HL-60 (cell line): ENCODE results near the gene DMAC2.
"Not testable (repeated sequence)": the region's sequence is repeated elsewhere in the genome, so short reads cannot be mapped to it uniquely, and the experiment has no call there.

Experiments used
- DNase-seq, 2 experiments: peaks; one replicate each; pipeline ENCODE4 v3.0.0-alpha.2; 2010 to 2020; ENCODE audit warnings: low read depth in 1 of 2, low spot score in 1 of 2
- H3K27ac ChIP-seq: fragments of 250-450 bp; sonication (Bioruptor Pico); replicated peaks from 2 replicates; pipeline ENCODE4 v1.5.1; 2020; ENCODE audit warnings: mild to moderate bottlenecking, moderate library complexity
- H3K27me3 ChIP-seq: fragments of 250-450 bp; sonication (Bioruptor Pico); 2 replicates; pipeline ENCODE4 v1.5.1; 2021; ENCODE audit warnings: mild to moderate bottlenecking, moderate library complexity; ENCODE audit not compliant: insufficient read depth, poor library complexity, severe bottlenecking
- H3K4me3 ChIP-seq: replicated peaks from 2 replicates; pipeline ENCODE4 v1.5.1; 2011; ENCODE audit warnings: mild to moderate bottlenecking, control low read depth, low read length; ENCODE audit not compliant: insufficient read depth
- GABPA ChIP-seq: IDR thresholded peaks from 2 replicates; pipeline ENCODE4 v1.6.1; 2012; ENCODE audit warnings: low read depth
- POLR2AphosphoS5 ChIP-seq: IDR thresholded peaks from 2 replicates; pipeline ENCODE4 v1.6.1; 2012; ENCODE audit warnings: low read depth
- REST ChIP-seq: IDR thresholded peaks from 2 replicates; pipeline ENCODE4 v1.6.1; 2012; ENCODE audit warnings: low read depth; ENCODE audit not compliant: insufficient replicate concordance
- SPI1 ChIP-seq: IDR thresholded peaks from 2 replicates; pipeline ENCODE4 v1.6.1; 2012; ENCODE audit warnings: low read depth, mild to moderate bottlenecking, borderline replicate concordance
- TF ChIP-seq, protein P1 (sequence below): IDR thresholded peaks from one replicate; pipeline ENCODE4 v1.5.1; 2011; ENCODE audit warnings: low read length, control low read depth, inconsistent platforms; ENCODE audit not compliant: insufficient read depth

DMAC2 gene

GRCh38 chr19:41476583-41476982, 36.9 kb upstream of the DMAC2 start:
- no peak for DNase-seq
- Histone ChIP-seq H3K27ac (no peak overlapping the region), H3K27me3 (peaks cover 4% of the 10 kb centered on the region), H3K4me3 (no peak overlapping the region)
- TF ChIP-seq POLR2AphosphoS5, result no peak
- TF ChIP-seq, protein P1, sequence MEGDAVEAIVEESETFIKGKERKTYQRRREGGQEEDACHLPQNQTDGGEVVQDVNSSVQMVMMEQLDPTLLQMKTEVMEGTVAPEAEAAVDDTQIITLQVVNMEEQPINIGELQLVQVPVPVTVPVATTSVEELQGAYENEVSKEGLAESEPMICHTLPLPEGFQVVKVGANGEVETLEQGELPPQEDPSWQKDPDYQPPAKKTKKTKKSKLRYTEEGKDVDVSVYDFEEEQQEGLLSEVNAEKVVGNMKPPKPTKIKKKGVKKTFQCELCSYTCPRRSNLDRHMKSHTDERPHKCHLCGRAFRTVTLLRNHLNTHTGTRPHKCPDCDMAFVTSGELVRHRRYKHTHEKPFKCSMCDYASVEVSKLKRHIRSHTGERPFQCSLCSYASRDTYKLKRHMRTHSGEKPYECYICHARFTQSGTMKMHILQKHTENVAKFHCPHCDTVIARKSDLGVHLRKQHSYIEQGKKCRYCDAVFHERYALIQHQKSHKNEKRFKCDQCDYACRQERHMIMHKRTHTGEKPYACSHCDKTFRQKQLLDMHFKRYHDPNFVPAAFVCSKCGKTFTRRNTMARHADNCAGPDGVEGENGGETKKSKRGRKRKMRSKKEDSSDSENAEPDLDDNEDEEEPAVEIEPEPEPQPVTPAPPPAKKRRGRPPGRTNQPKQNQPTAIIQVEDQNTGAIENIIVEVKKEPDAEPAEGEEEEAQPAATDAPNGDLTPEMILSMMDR, result no peak
- no peak for TF ChIP-seq SPI1
- no peak for TF ChIP-seq GABPA

DNA sequence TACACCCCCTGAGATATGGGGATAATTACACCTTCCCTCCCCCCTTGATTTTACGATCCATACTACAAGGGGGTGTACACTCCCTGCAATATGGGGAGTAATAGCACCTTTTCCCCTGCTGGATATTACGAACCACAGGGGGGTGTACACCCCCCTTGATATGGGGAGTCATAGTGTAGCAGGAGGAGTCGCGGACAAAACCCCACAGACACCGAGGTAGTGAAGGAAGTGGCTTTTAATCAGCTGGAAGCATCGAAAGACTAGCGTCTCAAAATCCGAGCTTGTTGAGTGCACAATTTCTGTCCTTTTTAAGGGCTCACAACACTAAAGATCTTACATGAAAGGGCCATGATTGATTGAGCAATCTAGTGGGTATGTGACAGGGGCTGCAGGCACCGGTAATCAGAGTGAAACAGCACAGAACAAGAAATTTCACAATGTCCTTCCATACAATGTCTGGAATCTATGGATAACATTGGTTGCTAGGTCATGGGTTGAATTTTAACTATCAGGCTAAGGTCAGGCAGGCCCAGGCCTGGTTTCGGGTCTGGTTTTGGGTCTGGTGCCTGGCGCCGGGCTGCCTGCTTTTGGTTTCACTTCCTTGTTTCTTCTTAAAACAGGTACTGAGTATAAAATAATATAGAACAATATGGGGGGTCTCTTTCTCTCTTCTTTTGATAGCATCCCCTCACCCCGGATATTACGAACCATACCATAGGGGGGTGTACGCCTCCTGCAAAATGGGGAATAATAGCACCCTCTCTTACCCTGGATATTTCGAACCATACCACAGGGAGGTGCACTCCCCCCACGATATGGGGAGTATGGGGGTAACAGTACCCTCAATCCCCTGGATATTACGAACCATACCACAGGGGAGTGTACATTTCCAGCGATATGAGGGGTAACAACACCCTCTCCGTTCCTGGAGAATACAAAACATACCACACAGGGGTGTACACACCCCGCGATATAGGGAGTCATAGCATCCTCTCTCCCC, 23.8 kb upstream of the DMAC2 start:
- H3K27ac ChIP-seq, H3K4me3 ChIP-seq, H3K27me3 ChIP-seq: not testable (repeated sequence)
- peak in 1 of 2 experiments; percentile 35 for DNase-seq

- DNase-seq, result no peak
- Histone ChIP-seq H3K4me3 (no peak overlapping the region), H3K27me3 (peaks cover 7% of the 10 kb centered on the region), H3K27ac (no peak overlapping the region)
- TF ChIP-seq REST (no peak), POLR2AphosphoS5 (no peak), SPI1 (no peak)
Observed at GRCh38 chr19:41462497-41462896, 22.8 kb upstream of the DMAC2 start.

- Histone ChIP-seq H3K4me3 (no peak overlapping the region), H3K27ac (no peak overlapping the region), H3K27me3 (peaks cover 14% of the 10 kb centered on the region)
- DNase-seq, result no peak
- TF ChIP-seq, protein P1, result no peak
- TF ChIP-seq GABPA (no peak), REST (no peak), POLR2AphosphoS5 (no peak), SPI1 (no peak)
Observed at GRCh38 chr19:41457241-41457640, 17.5 kb upstream of the DMAC2 start.
